ENCODE data around the gene HOXC4. TPM values are rescaled to one million over a fixed set of nuclear protein-coding genes. Genes with fewer than 3 reads are reported as not detected.
A peak's percentile ranks its signal among the peaks of the same experiment; 100 is the strongest.

Gene HOXC4
- 9.1 TPM for polyA plus RNA-seq (ENCODE audit: insufficient read length)

DNA sequence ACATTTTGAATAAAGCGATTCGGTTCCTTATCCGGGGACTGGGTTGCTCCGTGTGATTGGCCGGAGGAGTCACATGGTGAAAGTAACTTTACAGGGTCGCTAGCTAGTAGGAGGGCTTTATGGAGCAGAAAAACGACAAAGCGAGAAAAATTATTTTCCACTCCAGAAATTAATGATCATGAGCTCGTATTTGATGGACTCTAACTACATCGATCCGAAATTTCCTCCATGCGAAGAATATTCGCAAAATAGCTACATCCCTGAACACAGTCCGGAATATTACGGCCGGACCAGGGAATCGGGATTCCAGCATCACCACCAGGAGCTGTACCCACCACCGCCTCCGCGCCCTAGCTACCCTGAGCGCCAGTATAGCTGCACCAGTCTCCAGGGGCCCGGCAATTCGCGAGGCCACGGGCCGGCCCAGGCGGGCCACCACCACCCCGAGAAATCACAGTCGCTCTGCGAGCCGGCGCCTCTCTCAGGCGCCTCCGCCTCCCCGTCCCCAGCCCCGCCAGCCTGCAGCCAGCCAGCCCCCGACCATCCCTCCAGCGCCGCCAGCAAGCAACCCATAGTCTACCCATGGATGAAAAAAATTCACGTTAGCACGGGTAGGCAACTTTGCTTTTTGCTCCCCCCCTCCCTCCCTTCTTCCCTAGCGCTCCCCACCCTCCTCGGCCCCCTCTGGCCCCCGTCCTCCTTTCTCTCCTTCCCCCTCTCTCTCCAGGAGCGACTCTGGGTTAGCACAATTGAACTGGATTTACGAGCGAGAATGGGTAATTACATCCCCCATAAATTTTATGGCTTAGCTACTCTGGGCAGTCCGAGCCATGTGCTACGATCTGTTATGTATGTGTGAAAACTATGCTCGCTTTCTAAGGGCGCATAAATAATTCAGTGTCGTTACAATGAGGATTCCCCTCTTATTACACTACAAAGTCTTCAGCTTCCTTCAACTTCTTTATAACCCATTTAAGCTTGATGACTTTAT is at the start of gene HOXC4:
Gene HOXC4 (plus strand): TSS at position 85 of the 991 bp plus-strand sequence. CDS start 88 bp downstream, at position 173.
- DNase-seq (ENCODE audit: low read depth) = no peak

DNA sequence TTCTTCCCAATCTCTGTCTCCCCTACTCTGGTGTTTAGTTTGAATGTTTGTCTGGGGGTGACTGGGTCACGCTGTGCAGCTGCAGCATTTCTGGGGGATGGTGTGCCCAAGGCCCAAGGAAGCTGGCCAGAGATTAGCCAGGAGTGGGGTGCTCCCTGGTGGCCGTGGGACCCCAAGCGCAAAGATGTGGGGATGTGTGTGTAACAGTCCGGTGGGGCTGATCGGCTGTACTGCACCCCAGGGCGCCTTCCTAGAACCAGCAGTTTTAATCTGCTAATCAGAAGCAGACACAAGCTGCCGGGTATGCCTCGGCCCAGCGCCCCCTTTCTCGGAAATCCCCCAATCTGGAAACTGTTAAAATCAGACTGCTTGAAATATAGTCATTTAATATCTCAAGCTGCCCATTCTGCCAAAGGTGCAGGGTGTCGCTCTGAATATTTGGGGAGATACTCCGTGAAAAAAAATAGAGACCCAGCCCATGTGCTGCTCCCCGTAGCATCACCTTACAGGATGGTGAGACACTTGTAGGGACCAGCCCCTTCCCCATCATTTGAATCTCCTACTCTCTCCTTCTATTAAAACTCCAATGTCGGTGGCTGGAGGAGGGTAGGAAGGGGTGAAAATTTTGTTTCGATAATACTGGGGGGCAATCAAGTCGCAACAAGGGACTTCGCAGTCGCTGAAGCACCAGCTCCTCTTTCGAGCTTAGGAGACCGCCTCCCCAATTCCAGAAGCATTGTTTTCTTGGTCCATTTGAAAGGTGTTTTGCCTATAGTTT is 49.4 kb upstream of the HOXC4 start:
- no peak for DNase-seq (ENCODE audit: low read depth)

DNA sequence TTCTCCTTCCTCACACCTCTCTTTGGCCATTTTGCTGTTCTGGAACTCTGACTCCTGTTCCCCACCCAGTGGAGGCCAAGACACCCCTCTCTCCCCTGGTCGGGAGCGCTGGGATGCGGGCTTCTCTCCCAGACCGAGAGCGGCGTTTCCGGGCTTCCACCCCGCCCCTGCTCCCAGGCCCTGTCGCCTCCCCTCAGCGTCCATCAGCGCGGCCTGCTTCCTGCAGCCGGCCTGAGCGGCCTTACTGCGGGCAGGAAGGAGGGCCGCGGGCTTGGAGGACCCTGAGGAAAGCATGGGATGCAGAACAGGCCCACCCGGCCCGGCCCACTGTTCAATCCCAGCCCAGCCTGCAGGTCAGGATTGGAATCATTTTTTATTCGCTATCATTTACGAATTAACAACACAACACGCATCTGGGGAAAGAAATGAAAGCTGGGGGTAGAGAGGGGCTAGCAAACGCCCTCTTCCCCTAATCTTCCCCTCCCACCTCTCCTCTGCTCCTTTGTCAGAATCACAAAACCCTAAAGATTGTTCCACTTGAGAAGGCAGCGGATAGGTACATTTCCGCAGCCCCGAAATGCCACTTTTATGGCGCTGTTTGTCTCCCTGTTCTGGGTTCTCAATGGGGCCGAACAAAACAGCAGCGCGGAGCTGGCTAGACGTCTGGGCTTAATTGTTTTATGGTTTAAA is 48.6 kb upstream of the HOXC4 start:
- no peak for DNase-seq (ENCODE audit: low read depth)

DNA sequence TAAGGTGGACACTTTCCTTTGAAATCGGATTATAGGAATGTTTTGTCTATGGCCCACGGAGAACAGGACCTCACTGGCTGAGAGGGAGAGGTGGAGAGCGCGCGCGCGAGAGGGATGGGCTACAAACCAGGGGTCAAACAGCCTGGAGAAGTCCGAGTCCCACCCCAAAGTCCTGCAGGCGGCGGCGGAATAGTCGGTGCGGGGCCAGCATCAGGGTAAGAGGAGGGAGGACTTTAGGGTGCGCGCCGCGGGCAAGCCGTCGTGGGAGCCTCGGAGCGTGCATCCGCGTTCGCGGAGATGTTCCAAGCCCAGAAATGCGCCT is 48.1 kb upstream of the HOXC4 start:
- DNase-seq (ENCODE audit: low read depth) = no peak

DNA sequence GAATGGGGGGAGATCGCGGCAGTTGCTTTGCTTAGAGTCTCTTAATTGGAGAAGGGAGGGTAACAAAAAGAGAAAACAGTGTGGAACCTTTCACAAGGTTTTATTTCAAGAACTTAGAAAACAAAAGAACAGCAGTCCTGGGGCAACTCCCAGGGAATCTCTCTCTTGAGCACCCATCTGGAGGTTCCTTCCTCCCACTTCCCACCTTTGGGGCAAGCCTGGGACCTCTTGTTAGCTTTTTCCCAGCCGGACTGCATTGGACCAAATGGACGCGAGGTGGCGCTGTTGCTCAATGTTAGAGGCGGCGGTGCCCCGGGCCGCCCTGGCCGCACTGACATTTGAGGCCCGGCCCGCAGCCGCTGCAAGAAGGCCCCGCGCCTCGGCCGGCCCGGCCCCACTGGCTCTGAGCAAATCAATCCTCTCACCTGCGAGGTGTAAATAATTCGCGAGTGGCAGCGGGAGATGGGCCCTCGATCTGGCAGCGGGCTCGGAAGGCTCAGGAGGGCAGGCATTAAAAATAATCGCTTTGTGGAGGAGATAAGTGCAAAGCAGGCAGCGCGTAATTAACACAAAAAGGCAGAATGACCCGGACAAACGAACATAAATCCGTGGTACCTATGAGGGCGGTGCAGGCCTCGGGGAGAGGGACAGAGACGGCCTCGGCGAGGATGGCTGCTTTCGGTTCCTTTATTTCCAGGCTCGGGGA is 47.6 kb upstream of the HOXC4 start:
- DNase-seq (ENCODE audit: low read depth) = peak; percentile 44

DNA sequence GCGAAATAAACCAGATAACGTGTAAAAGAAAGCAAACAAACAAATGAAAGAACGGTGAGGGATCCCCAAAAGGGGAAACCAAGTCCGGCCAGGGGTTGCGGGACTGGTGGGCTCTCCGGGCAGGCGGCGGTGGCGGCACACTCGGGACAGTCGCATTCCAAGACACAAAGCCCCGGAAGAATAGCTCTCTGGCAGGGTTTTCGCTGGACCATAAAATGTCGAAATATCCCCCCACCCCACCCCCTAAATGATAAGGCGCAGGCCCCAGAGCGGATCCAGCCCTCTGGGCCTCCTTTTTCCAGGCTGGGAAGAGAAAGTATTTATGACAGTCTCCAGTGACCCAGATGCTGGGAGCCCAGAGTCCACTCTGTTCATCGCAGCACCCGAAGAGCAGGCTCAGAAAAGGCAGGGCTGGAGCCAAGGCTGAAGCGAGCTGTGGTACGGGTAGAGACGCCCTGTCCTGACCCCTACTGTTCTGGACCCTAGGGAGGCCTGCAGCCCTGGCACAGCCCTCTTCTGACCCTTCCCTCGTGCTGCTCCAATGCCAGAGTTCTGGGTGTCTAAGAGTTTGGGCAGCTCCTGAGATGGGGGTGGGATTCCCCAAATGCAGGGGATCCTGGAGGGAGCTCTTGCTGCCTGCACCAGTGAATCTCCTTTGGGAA is 46.9 kb upstream of the HOXC4 start:
- no peak for DNase-seq (ENCODE audit: low read depth)

DNA sequence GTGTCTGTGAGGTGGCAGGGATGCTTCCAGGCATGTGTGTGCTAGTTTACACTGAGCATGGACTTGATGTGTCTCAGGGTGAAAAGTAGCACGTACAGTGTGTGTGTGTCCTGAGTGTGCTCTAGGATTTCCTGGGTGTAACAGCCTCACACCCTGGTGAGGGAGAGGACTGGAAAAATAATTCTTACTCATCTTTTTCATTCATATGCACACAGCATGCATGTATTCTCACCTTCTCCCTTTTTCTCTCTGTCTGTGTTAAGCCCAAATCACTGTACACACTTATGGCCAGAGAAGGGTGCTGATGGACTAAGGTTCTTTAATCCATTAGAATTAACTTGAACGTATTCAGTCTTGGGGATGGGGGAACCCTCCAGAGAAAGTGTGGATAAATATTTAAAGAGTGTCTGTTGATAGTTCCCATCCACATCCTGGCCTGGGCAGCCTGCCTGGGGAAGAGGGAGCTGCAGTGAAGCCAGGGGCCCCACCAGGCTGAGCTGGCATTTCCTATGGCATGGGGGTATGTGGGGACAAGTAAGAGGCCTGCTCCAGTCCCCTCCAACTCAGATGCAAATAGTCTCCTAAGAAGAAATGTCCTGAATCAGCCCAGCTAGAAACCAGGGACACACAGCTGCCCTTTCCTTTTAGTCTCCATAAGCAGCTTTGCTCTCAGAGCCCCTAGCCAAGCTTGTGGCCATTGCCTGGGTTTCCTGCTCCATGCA is 45.9 kb upstream of the HOXC4 start:
- no peak for DNase-seq (ENCODE audit: low read depth)

DNA sequence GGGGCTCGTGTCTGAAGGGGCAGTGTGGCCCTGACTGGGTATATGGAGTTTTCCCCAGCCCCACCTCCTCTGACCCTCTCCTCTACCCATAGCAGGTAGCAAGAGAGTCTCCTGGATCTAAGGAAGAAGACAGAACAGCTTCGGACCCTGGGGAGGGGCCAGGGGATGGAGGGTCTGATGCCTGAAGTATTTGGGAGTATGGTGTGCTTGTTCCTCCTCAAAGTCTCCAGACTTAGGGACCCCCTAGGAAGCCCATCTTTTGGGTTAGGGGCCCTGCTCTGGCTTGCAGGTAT is 45.4 kb upstream of the HOXC4 start:
- DNase-seq (ENCODE audit: low read depth) = no peak

DNA sequence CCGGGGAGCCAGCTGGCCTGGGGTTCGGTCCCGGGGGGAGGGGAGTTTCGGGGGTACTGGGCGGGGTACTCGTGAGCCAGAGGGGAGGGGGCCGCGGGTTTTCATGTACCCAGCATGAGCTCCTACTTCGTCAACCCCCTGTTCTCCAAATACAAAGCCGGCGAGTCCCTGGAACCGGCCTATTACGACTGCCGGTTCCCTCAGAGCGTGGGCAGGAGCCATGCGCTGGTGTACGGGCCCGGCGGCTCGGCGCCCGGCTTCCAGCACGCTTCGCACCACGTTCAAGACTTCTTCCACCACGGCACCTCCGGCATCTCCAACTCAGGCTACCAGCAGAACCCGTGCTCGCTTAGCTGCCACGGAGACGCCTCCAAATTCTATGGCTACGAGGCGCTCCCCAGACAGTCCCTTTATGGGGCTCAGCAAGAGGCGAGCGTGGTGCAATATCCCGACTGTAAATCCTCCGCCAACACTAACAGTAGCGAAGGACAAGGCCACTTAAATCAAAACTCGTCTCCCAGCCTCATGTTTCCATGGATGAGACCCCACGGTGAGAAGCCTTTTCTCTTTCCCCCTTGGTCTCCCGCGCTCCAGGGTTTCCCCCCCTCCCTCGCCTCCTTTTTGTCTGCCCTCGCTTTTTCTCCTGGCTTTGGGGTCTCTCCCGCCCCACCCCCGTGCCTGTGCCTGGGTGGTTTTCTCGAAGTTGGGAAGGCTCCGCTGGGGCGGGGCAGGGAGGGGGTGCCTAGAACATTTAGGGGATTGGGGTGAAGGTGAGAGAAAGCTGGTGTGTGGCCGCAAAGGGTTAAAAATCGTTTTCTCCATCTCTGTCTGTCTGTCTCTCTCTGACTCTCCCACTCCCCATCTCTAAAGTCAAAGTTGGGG is 44.2 kb upstream of the HOXC4 start:
- no peak for DNase-seq (ENCODE audit: low read depth)

DNA sequence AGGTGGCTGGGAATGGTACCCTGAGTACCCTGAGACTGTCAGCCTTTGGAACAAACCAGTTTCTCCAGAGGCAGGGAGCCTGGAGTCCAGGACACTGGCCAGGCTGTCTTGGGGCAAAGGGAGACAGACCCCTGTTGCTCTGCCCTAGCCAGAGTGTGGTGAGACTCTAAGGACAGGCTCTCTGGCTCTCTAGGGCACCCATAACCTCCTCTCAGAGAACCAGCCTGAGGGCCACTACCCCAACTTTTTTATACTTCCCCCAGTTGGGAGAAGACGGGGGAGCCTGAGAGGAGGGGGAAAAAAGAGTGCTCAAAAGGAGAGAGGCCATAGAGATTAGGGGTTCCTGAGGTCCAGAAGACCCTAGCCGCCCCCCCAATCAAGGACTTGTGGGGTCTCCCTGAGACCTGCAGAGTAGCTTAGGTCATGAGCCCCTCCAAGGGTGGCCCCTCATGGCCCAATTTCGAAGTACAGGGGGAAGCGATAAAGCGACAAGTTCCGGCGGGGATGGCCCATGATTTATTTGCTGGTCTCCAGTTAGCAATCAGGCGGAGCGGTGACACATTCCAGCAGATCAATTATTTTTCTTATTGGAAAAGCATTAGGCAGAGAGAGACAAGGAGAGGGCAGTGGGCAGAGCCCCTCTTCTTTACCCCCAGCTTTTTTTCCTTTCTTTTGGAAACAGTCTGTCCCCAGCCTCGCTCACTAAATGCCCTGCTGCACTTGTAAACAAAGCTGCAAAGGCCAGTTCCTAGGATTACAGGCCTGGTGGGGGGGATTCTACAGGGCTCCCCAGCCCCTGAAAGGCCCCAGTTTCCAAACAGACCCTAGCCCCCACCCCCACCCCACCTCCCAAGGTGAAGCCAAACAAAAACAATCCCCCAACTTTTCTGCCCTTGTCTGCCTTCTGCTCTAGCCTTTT is 43.3 kb upstream of the HOXC4 start:
- DNase-seq (ENCODE audit: low read depth) = no peak

DNA sequence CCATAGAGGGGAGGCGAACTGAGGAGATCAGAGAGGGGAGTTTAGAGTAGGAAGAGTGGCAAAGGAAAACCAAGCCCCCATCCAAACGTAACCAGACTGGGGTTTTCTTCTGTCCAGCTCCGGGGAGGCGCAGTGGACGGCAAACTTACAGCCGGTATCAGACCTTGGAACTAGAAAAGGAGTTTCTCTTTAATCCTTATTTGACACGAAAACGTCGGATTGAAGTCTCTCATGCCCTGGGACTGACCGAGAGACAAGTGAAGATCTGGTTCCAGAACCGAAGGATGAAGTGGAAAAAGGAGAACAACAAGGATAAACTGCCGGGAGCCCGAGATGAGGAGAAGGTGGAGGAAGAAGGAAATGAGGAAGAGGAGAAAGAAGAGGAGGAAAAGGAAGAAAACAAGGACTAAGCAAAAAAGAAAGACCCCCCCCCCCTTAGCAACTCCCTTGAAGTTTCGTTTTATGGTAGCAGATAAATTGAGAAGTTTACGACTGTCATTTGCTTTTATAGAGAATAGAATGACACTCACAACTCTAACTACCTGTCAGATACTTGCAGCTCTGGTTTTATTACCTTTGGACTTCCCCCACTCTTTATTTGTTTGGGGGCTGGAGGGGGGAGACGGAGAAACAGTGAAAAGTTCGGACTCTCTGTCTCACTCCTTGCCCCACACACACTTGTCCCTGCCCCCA is 42.5 kb upstream of the HOXC4 start:
- no peak for DNase-seq (ENCODE audit: low read depth)

DNA sequence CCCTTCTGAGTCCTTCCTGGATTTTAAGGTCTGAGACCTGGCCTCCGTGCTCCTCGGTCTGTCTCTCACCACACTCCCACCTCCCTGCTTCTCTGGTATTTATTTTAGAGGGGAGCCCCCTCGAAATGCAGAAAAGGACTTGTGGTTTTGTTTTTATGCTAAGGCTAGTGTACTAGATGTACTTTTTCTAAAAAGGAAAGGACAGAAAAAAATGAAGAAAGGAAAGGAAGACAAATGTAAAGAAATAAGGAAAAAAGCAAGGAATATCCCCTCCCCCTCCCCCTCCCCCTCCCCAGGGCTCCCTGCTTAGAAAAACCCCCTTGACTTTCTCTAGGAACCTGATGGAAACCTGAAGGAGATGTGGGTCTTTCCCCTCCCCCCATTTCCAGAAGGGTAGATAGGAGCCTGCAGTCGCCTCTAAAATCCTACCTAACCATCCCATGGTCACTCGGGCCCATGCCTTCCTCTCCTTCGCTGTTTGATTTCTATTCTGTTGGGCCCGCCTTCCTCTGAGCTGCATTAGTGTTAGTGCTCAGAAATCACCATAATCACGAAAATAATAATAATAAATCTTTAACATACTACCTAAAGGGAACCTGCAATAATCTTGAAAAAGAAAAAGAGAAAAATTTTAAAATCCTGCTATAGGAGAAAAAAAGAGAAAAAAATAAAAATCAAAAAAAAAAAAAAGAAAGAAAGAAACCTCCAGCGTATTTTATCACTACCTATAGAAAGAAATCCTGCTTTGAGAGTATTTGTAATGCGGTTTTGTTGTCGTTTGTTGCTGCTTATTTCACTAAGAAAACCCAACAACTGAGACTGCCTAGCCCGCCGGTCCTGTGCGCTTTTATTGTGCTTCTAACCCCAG is 41.7 kb upstream of the HOXC4 start:
- no peak for DNase-seq (ENCODE audit: low read depth)

DNA sequence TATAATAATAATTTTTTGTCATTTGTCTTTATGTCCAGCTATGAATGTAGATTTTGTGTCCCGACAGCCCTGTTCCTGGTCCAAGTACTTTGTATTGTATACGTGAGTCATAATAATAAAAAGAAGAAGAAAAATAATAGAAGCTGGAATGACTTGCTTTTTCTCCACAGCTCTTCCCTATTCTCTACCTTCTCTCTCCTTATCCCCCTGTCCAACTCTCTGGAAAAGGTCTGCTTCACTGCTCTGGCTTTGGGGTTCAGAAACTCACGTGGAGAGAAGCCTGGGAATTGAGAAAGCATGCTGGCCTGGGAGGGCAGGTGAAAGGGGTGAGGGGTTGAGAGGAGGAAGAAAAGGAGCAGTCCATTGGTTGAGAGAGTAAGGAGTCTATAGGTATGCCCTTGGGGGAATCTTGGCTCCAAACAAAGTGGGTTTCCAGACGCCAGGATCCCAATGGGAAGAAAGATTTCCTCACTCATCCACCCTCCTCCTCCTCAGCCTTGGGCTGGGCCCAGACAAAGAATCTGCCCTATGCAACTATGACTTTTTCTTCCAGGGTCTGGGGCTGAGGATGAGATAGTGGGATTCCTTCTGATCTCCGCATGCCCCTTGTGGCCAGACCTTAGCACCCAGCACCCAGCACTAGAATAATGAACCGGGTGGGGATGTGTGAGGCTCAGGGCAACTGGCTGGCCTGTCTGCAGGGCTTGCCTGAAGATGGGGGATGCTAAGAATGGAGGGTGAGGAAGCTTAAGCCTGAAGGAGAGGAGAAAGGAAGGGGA is 40.8 kb upstream of the HOXC4 start:
- no peak for DNase-seq (ENCODE audit: low read depth)

DNA sequence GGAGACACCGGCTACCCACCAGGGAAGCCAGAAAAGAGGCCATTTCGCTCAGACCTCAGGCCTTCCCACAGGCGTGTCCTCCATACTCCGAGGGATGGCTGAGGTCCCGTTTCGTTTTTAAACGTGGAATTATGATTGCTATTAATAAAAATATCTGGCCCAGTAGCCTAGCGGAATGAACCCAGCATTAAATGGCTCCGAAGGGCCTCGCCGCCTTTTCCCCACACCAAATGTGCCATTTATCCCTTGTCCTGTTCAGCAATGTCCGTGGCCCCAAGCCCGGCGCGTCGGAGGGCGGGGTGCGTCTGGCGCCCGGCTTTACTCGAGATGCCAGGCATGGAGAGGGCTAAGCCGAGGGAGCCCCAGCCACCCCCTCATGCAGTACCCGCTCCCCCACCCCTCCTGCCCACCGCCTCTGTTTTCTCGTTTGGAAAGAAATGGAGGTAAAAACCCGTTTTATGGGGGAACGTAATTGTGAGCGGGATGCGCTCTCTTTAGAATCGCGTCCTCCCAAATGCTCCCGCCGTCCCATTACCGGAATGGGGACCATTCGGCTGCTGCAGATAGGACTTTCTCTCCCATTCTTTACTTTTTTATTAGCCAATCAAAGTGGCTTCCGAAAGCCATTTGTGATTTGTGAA is 39.1 kb upstream of the HOXC4 start:
- DNase-seq (ENCODE audit: low read depth) = no peak
